Activated CD4-positive, CD25-positive, alpha-beta regulatory T cell (primary cell): ENCODE measurements around the gene SGCD.

Experiments
- DNase-seq, 4 experiments: peaks; one replicate each; lab custom pipeline; 2025; lab: John Stamatoyannopoulos, UW

Gene SGCD

GRCh38 chr5:156691572-156691971 is 364.6 kb downstream of the SGCD start:
- no peak for DNase-seq

- DNase-seq, result no peak
Observed at GRCh38 chr5:156693113-156693512, 366.1 kb downstream of the SGCD start.

DNA sequence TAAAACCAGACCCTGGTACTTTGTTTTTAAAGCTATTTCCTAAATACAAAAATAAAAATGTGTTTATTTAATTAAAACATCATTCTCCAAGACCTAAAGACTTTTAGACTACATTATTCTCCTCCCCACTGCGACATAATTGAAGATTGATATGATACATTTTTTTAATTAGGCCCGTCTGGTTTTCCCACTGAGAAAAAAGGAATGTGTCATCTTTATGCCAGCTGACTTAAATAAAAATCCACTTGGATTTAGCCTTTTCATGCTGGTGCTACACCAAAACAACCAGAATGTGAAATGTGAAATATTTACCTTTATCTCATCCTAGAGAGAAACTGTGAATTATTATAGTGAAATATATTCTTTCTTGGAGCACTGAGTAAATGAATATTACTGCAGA is 367.6 kb downstream of the SGCD start:
- no peak for DNase-seq

DNA sequence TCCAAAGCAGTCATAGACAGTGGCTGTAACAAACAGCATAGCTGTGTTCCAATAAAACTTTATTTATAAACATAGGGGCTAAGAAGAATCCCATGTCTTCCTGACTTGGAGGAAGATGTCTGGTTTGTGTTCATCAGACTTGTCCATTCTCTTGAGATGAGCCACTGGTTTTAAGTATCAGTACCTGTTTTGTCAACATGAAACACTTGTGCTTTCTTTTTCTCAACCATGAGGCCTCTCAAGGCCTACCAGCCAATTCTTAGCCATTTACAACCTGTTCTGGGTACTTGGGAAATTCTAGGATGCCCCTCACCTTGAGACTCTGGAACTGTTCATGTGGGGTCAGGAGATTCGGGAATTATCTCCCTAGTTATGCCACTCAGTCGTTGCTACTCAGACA is 368.8 kb downstream of the SGCD start:
- DNase-seq, result no peak

GRCh38 chr5:156698323-156698722 is 371.4 kb downstream of the SGCD start:
- DNase-seq, result no peak

- no peak for DNase-seq
Observed at GRCh38 chr5:156699147-156699546, 372.2 kb downstream of the SGCD start.

- no peak for DNase-seq
Observed at GRCh38 chr5:156704139-156704538, 377.2 kb downstream of the SGCD start.

- no peak for DNase-seq
Observed at GRCh38 chr5:156706631-156707030, 379.7 kb downstream of the SGCD start.

GRCh38 chr5:156707750-156708149 is 380.8 kb downstream of the SGCD start:
- DNase-seq, result no peak

DNA sequence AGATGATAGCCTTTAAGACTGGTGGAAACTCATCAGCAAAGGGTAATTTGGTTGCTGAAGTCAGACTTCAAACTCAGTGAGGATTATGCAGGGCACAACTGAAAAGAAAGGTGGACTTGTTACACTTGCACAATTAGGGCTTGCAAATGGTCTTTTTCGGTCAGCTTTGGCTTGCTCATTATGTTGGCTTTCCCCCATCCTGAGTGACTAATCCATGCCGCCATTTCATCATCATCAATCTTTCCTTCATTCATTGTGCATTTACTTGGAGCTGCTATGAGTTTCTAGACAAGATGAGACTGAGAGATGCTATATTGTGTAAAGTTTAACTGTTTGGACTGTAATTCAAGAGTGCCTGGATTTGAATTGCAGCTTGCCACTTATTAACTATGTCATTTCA is 388.3 kb downstream of the SGCD start:
- no peak for DNase-seq

- no peak for DNase-seq
Observed at GRCh38 chr5:156716591-156717380, 389.8 kb downstream of the SGCD start.

DNA sequence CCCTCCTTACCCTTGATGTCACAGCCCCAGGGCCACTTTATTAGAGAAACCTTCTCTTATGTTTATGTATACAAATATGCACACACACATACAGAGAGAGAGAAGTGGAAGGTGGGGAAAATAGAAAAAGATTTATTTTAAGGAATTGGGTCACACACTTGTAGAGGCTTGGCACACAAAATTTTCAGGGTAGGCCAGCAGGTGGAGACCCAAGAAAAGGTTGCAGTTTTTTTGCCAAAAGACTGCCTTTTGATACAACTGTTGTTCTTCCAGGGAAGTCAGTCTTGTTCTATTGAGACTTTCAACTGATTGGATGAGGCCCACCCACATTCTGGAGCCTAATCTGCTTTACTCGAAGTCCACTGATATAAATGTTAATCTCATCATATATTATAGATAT is 392.0 kb downstream of the SGCD start:
- DNase-seq, result no peak

- no peak for DNase-seq
Observed at GRCh38 chr5:156722358-156722757, 395.4 kb downstream of the SGCD start.

GRCh38 chr5:156735477-156735876 is 408.5 kb downstream of the SGCD start:
- no peak for DNase-seq

DNA sequence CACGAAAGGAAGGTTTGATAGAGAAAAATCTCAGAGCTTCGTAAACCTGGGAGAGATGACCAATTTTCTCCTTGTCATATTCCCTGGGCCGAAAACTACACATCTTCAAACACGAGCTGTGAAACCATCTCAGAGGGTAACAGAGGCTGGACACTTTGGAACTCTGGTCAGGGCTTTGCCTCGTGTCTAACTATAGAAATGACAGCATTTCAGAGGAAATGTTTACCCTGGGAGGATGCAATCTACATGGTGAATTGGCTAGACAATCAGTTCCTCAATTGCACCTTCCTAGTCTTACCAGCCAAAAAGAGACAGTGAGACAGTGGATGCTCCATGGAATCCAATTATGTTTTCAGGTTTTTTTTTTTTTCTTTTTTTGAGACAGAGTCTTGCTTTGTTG is 414.6 kb downstream of the SGCD start:
- DNase-seq, result no peak

- DNase-seq, result no peak
Observed at GRCh38 chr5:156753846-156754245, 426.9 kb downstream of the SGCD start.

DNA sequence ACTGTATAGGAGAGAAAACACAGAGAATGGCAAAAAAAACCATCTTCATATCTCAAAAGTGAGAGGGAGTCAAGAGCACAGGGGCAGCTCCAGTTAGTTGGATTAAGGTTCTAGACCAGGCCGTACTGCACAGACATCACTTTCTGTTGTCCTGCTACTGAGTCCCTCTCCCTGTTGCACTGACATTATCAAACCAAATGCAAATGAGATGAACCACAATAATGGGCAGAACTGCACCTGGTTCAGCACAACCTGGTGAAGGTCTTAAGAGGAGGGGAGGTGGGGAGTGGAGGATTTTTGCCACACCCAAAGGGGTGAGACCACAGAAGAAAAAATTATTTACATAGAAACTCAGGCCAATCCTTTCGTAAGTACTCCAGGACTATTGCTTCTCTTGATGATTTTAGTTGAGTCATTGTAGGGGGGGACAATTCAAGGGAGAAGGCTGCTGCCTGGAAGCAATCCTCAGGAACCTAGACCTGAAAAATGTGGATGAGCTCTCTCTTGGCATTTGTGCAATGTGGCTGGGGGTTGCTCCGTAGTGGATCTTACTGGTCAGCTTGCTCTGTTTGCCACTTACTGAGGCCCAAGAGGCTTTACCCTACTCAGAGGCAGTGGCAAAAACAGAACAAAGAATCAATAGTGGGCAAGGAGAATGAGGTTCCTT is 428.6 kb downstream of the SGCD start:
- no peak for DNase-seq

DNA sequence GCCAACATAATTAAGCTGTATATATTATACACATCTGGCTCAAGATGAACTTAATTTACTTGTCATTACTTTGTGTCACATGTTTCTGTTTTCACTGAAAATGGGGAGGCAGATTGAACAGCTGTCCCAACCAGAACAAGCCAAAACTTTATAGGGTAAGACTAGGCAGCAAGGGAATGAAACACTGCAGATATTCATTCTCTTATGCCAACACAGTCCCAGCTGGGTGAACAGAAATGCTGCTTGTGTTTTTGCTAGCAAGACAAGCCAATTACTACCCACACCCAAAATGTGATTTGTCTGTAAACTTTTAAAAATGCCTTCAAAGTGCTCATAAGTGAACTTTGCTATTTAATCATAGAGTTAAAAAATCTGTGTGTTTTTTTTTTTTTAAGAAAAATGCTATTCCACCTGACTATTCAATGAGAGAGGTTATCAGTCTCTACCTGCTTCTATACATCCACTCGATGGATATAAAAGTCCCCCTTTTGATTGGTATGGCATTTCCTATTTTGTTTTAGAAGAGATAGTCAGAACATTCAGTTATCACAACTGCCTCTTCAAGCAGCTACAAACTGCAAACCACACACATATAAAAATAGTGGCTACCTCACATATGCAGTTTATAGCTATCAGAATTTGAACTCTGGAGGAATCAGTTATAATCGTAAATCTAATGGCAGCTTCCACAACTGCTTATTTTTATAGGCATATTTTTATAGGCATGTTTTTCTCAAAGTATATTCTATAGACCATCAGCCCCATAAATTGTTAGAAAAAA is 431.2 kb downstream of the SGCD start:
- DNase-seq, result no peak

GRCh38 chr5:156759156-156759555 is 432.2 kb downstream of the SGCD start:
- no peak for DNase-seq

- DNase-seq, result no peak
Observed at GRCh38 chr5:156762771-156763170, 435.8 kb downstream of the SGCD start.

GRCh38 chr5:156764176-156764971 is 437.4 kb downstream of the SGCD start:
- DNase-seq, result no peak

- no peak for DNase-seq
Observed at GRCh38 chr5:156774273-156774672, 447.3 kb downstream of the SGCD start.
